ENCODE data around the gene KCTD16.

GRCh38 chr5:144510845-144511579 is 340.3 kb downstream of the KCTD16 start:
- TF ChIP-seq, protein P1, sequence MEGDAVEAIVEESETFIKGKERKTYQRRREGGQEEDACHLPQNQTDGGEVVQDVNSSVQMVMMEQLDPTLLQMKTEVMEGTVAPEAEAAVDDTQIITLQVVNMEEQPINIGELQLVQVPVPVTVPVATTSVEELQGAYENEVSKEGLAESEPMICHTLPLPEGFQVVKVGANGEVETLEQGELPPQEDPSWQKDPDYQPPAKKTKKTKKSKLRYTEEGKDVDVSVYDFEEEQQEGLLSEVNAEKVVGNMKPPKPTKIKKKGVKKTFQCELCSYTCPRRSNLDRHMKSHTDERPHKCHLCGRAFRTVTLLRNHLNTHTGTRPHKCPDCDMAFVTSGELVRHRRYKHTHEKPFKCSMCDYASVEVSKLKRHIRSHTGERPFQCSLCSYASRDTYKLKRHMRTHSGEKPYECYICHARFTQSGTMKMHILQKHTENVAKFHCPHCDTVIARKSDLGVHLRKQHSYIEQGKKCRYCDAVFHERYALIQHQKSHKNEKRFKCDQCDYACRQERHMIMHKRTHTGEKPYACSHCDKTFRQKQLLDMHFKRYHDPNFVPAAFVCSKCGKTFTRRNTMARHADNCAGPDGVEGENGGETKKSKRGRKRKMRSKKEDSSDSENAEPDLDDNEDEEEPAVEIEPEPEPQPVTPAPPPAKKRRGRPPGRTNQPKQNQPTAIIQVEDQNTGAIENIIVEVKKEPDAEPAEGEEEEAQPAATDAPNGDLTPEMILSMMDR (IDR thresholded peaks at IDR 0.05; ENCODE audit: borderline replicate concordance, extremely low read depth, low read length, poor library complexity, severe bottlenecking): no peak
- TF ChIP-seq EZH2 (IDR thresholded peaks at IDR 0.05; ENCODE audit: borderline replicate concordance, low read depth, low read length, severe bottlenecking): no peak
